Fibroblast of skin of scalp (primary cell): ENCODE data around the gene ACTR6. TPM values are rescaled to one million over a fixed set of nuclear protein-coding genes. Genes with fewer than 3 reads are reported as not detected.
A peak's percentile ranks its signal among the peaks of the same experiment; 100 is the strongest.
"Not testable (repeated sequence)": the region's sequence is repeated elsewhere in the genome, so short reads cannot be mapped to it uniquely, and the experiment has no call there.

ENCODE experiments used
- DNase-seq: peaks from one replicate; pipeline ENCODE4 v3.0.0-alpha.2; 2013
- polyA plus RNA-seq, 2 experiments: library from polyadenylated mRNA; unstranded; fragments of 120-200 nt; gene quantifications; one replicate each; pipeline ENCODE4 v1.2.1, GENCODE V29; 2013; ENCODE audit not compliant: insufficient read length in 2 of 2

The ACTR6 gene
- 16.7 TPM for polyA plus RNA-seq (2013, experiment 1 of 2; ENCODE audit: insufficient read length)
- 17.8 TPM for polyA plus RNA-seq (2013, experiment 2 of 2; ENCODE audit: insufficient read length)

GRCh38 chr12:100200463-100201181 is at the start of gene ACTR6:
Gene ACTR6 (plus strand): TSS chr12:100200815. CDS start chr12:100200852, 37 bp downstream.
- DNase-seq, result peak; percentile 96

- DNase-seq, result no peak
These were observed 48.8 kb upstream of the ACTR6 start for GRCh38 chr12:100151769-100152168.

GRCh38 chr12:100153131-100153530 is 47.5 kb upstream of the ACTR6 start:
- no peak for DNase-seq

- peak; percentile 65 for DNase-seq
These were observed 46.0 kb upstream of the ACTR6 start for GRCh38 chr12:100154474-100155247.

- no peak for DNase-seq
These were observed 43.7 kb upstream of the ACTR6 start for GRCh38 chr12:100156731-100157426.

GRCh38 chr12:100157427-100157821 is 43.2 kb upstream of the ACTR6 start:
- no peak for DNase-seq

- DNase-seq, result no peak
These were observed 42.1 kb upstream of the ACTR6 start for GRCh38 chr12:100158535-100158934.

- DNase-seq, result no peak
These were observed 41.1 kb upstream of the ACTR6 start for GRCh38 chr12:100159391-100160104.

- DNase-seq, result peak; percentile 25
These were observed 37.0 kb upstream of the ACTR6 start for GRCh38 chr12:100163416-100164152.

- DNase-seq, result no peak
These were observed 36.4 kb upstream of the ACTR6 start for GRCh38 chr12:100164153-100164704.

GRCh38 chr12:100165356-100165755 is 35.3 kb upstream of the ACTR6 start:
- DNase-seq, result no peak

- no peak for DNase-seq
These were observed 34.4 kb upstream of the ACTR6 start for GRCh38 chr12:100166232-100166631.

- DNase-seq, result no peak
These were observed 32.1 kb upstream of the ACTR6 start for GRCh38 chr12:100168562-100168961.

- DNase-seq, result no peak
These were observed 31.3 kb upstream of the ACTR6 start for GRCh38 chr12:100169345-100169744.

GRCh38 chr12:100170313-100170858 is 30.2 kb upstream of the ACTR6 start:
- no peak for DNase-seq

- peak; percentile 12 for DNase-seq
These were observed 29.4 kb upstream of the ACTR6 start for GRCh38 chr12:100171248-100171647.

- no peak for DNase-seq
These were observed 27.5 kb upstream of the ACTR6 start for GRCh38 chr12:100173111-100173510.

- no peak for DNase-seq
These were observed 26.1 kb upstream of the ACTR6 start for GRCh38 chr12:100174495-100174894.

GRCh38 chr12:100176493-100176892 is 24.1 kb upstream of the ACTR6 start:
- DNase-seq, result not testable (repeated sequence)

GRCh38 chr12:100179252-100179651 is 21.4 kb upstream of the ACTR6 start:
- DNase-seq, result no peak

GRCh38 chr12:100184549-100185145 is 16.0 kb upstream of the ACTR6 start:
- DNase-seq, result peak; percentile 21
